VCaP (cell line): ENCODE results near the gene MYBPH.

Experiments used
- H3K27ac ChIP-seq: fragments of 450-650 bp; 2 replicates; pipeline ENCODE4 v1.5.1; 2017
- TF ChIP-seq, protein P1 (sequence below): fragments of 450-650 bp; conservative IDR thresholded peaks from 2 replicates; pipeline ENCODE4 v1.5.1; 2017; ENCODE audit warnings: mild to moderate bottlenecking, moderate library complexity

MYBPH gene

DNA sequence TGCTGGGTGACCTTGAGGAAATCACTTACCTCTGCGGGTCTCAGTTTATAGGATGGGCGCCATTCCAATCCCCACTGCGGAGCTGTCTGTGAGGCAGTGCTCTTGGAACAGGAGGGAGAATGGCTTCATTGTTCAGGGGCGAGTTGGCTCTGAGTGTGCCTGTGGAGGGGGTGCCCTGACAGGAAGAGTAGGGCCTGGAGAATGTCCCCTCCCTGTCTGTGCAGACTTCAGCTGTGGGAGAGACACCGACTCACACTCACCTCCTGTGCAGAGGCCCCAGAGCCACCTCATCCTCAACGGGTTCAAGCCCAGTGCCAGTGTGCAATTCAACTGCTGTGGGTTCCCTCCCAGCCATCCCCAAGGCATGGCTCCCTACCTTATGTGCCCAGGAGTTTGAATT, 31.0 kb downstream of the MYBPH start:
- TF ChIP-seq, protein P1, sequence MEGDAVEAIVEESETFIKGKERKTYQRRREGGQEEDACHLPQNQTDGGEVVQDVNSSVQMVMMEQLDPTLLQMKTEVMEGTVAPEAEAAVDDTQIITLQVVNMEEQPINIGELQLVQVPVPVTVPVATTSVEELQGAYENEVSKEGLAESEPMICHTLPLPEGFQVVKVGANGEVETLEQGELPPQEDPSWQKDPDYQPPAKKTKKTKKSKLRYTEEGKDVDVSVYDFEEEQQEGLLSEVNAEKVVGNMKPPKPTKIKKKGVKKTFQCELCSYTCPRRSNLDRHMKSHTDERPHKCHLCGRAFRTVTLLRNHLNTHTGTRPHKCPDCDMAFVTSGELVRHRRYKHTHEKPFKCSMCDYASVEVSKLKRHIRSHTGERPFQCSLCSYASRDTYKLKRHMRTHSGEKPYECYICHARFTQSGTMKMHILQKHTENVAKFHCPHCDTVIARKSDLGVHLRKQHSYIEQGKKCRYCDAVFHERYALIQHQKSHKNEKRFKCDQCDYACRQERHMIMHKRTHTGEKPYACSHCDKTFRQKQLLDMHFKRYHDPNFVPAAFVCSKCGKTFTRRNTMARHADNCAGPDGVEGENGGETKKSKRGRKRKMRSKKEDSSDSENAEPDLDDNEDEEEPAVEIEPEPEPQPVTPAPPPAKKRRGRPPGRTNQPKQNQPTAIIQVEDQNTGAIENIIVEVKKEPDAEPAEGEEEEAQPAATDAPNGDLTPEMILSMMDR: no peak
- no peak overlapping the region for H3K27ac ChIP-seq

DNA sequence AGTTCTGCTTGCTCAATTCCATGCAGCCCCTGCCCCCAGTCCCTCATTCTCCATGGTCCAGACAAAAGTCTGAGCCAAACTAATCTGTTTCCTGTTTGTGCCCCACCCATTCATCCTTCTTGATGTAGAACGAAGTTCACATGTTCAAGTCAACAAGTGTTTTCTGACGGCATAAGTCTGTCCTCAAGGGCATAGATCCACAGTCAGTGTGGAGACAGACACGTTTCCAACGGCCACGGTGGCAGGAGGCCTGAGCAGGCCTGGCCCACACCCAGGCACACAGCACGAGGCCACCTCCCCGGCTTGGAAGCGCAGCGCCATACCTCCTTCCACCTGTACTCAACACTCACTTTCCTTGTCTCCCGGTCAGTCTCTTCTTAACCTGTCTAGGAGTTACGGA, 32.0 kb downstream of the MYBPH start:
- no peak overlapping the region for H3K27ac ChIP-seq
- TF ChIP-seq, protein P1: no peak

DNA sequence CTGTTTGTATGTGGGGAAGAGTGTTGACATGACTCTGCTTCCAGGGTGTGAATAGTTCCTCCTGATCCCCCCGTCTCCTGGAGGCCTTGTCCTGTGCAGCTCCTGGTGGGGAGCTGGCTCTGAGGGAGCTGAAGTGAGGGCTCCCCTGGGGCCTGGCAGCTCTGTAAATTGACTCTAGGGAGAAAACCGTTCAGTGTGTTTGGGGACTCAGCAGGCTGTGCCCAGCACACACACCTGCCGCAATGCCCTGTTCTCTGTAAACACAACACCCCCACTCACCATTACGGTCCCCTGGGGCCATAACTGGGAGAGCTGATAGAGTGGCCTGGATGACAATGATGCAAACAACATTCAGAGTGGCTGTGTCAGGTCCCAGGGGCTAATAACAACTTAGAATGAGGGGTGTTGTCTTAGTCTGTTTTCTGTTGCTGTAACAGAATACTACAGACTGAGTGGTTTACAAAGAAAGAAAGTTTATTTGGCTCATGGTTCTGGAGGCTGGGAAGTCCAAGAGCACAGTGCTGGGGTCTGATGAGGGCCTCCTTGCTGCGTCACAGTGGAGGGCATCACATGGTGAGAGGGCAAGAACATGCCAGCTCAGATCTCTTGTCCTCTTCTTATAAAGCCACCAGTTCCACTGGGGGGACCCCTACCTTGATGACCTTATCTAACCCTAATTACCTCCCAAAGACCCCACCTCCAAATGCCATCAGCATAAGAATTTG, 32.8 kb downstream of the MYBPH start:
- TF ChIP-seq, protein P1: no peak
- H3K27ac ChIP-seq: no peak overlapping the region

GRCh38 chr1:203142124-203142523, 33.5 kb downstream of the MYBPH start:
- no peak overlapping the region for H3K27ac ChIP-seq
- TF ChIP-seq, protein P1: no peak

DNA sequence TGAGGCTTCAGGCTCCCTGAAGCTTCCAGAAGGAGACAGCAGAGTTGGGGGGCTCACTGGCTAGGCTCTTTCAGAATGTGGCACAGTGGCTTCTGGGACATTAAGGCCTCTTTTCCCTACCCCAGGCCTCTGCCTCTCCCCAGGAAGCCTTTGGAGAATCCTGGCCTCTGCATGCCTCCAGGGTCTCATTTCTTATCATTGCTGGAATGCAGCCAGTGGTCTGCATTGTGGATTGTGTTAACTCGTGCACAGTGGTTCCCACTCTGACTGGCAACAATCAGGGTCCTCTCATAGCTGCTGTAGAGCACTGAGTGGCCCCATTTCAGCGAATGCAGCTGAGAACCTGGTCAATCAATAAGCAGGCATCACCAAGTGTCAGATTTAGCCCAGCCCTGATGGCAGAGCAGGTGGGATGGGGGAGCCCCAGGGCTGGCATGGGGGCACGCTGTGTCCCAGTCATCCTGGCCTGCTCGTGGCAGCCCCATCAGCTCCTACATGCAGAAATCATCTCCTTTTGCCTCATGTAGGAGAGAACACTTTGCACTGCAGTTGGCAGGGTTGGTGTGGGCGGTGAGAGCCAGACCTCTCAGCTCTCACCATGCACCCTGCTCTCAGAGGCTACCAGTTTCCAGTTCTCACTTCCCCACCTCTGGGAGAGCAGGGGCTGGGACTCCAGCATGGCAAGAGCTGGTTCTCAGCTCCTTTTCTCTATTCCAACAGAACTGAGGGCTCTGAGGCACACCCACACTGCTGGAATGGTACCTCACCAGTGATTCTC, 34.7 kb downstream of the MYBPH start:
- no peak overlapping the region for H3K27ac ChIP-seq
- TF ChIP-seq, protein P1: no peak

DNA sequence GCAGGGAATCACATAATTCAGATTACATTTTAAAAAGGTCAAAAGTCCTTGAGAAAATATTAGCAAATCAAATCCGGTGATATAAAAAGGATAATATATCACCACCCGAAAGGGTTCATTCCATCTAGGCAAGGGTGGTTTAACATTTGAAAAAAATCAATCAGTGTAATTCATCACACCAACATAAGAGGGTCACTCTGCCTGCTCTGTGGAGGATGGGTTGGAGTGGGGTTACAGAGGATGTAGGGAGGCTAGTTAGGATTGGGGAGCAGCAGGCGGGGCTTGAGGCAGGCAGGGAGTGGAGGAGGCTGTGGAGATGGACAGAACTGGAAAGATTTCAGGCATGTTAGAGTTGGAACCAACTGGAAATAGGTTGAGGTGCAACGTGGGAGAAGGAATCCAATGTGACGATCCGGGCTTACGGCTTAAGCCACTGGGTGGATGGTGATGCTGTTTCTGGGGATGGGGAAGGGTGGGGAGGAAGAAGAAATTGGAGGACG, 35.6 kb downstream of the MYBPH start:
- TF ChIP-seq, protein P1: no peak
- no peak overlapping the region for H3K27ac ChIP-seq

DNA sequence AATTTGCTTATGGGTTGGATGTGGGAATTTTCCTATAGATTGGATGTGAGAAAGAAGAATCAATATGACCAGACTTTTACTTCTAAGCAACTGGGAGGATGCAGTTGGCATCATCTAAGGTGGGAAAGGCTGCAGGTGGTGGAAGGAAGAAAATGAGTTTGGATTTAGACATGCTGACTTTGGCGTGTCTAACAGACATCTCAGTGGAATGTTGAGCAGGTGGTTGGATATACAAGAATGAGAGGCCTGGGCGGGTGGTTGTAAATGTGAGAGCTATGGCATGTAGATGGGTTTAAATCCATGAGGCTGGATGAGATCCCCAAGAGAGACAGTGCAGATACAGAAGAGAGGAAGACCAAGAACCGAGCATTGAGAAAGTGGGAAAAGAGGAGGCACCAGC, 37.6 kb downstream of the MYBPH start:
- TF ChIP-seq, protein P1: no peak

More for the DNA sequence above, 37.6 kb downstream of the MYBPH start:
- no peak overlapping the region for H3K27ac ChIP-seq
